AG10803 (cell line): ENCODE data around the gene ETDA.

Experiments
- DNase-seq: peaks from one replicate; pipeline ENCODE4 v3.0.0; 2010; ENCODE audit warnings: low read depth
- H3K4me3 ChIP-seq: 2 replicates; pipeline ENCODE4 v1.5.1; 2011; ENCODE audit warnings: mild to moderate bottlenecking, low read length, control low read depth
- CTCF ChIP-seq: conservative IDR thresholded peaks from 2 replicates; pipeline ENCODE4 v1.5.1; 2011; ENCODE audit warnings: mild to moderate bottlenecking, low read length, control low read depth, inconsistent platforms

The ETDA gene

GRCh38 chrX:135273162-135273561 lies 21.3 kb downstream of the ETDA start:
- TF ChIP-seq CTCF, result no peak
- no peak overlapping the region for H3K4me3 ChIP-seq
- DNase-seq, result no peak

- H3K4me3 ChIP-seq, result no peak overlapping the region
- TF ChIP-seq CTCF, result no peak
- no peak for DNase-seq
These were observed 24.1 kb downstream of the ETDA start for GRCh38 chrX:135275973-135276372.

- DNase-seq, result no peak
- TF ChIP-seq CTCF, result no peak
- no peak overlapping the region for H3K4me3 ChIP-seq
These were observed 35.5 kb downstream of the ETDA start for GRCh38 chrX:135287266-135287823.

GRCh38 chrX:135295238-135295943 lies 43.5 kb downstream of the ETDA start:
- TF ChIP-seq CTCF, result no peak
- H3K4me3 ChIP-seq, result no peak overlapping the region
- DNase-seq, result peak; percentile 3

- H3K4me3 ChIP-seq, result no peak overlapping the region
- DNase-seq, result no peak
- no peak for TF ChIP-seq CTCF
These were observed 44.1 kb downstream of the ETDA start for GRCh38 chrX:135295944-135296305.

- no peak for TF ChIP-seq CTCF
- no peak overlapping the region for H3K4me3 ChIP-seq
- DNase-seq, result no peak
These were observed 50.5 kb downstream of the ETDA start for GRCh38 chrX:135302269-135302873.
